Suprapubic skin (tissue), 4 donors: ENCODE results near the gene POU3F3. TPM values are rescaled to one million over a fixed set of nuclear protein-coding genes. Genes with fewer than 3 reads are reported as not detected.

Source experiments
- DNase-seq, 2 donors: peaks; one replicate each; pipeline ENCODE4 v3.0.0-alpha.2; 2019; ENCODE audit warnings: low spot score in 2 of 2
- H3K27ac ChIP-seq: fragments of 200-600 bp; sonication (generic); one replicate; pipeline ENCODE4 v1.5.1; 2019
- H3K27me3 ChIP-seq: fragments of 200-600 bp; sonication (generic); one replicate; pipeline ENCODE4 v1.5.1; 2019
- H3K36me3 ChIP-seq: fragments of 200-600 bp; sonication (generic); one replicate; pipeline ENCODE4 v1.5.1; 2019
- H3K4me1 ChIP-seq: fragments of 200-600 bp; sonication (generic); one replicate; pipeline ENCODE4 v1.5.1; 2019
- H3K4me3 ChIP-seq: fragments of 200-600 bp; sonication (generic); one replicate; pipeline ENCODE4 v1.5.1; 2019; ENCODE audit warnings: mild to moderate bottlenecking
- H3K9me3 ChIP-seq: fragments of 200-600 bp; sonication (generic); one replicate; pipeline ENCODE4 v1.5.1; 2019
- EP300 ChIP-seq: sonication (generic); formaldehyde crosslinking; IDR thresholded peaks from one replicate; pipeline ENCODE4 v1.6.1; 2017; ENCODE audit warnings: antibody characterized with exemption
- POLR2A ChIP-seq, 2 donors: fragments of 450-650 bp; IDR thresholded peaks; one replicate each; pipeline ENCODE4 v1.6.1; 2017; ENCODE audit warnings: antibody characterized with exemption in 2 of 2, mild to moderate bottlenecking in 2 of 2, moderate library complexity in 2 of 2
- POLR2AphosphoS5 ChIP-seq, 3 donors: sonication (generic); formaldehyde crosslinking; IDR thresholded peaks; one replicate each; pipeline ENCODE4 v1.6.1; 2017; ENCODE audit warnings: antibody characterized with exemption in 3 of 3
- WGBS: methylation state at CpG from one replicate; pipeline ENCODE4 v1.1.5; 2018; 5-methylcytosine and 5-hydroxymethylcytosine counted together
- total RNA-seq, 4 donors: library from RNA; depleted of rRNA; stranded (reverse); fragments of >200 nt; gene quantifications; one replicate each; pipeline ENCODE4 v1.1.0, GENCODE V29; 2016
- TF ChIP-seq, protein P1 (sequence below), 2 donors: fragments of 200-600 bp in 1 of 2; fragments of 450-650 bp in 1 of 2; sonication (generic) in 1 of 2; IDR thresholded peaks; one replicate each; pipeline ENCODE4 v1.5.1; 2016 to 2019; ENCODE audit warnings: antibody characterized with exemption in 2 of 2, mild to moderate bottlenecking in 1 of 2, moderate library complexity in 1 of 2

Gene POU3F3
- total RNA-seq, 4 donors from 2014 or later = 0.30 to 1.5 (median 0.84) TPM

DNA sequence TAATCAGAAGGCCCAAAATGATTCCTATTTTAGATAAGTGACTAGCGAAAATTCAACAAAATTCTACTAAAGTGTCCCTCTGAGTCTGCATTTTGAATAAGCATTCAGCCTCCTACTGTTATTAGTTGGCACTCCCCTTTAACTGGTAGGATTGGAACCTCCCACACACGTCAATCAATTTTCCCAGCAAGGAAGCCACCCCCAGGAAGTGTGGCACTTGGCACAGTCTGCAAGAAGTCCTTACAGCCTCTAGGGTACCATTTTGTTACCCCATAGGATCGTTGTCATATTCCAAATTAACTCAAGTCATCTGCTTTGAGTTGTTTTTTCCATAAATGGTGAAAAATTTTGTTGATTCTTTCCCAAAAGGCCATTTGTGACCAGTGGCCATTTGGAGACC lies 33.8 kb upstream of the POU3F3 start:
- 77% methylated on average over 3 of the region's 3 CpGs for WGBS
- H3K36me3 ChIP-seq = no peaks in the 10 kb centered on the region
- H3K4me3 ChIP-seq = no peak overlapping the region
- H3K4me1 ChIP-seq = no peaks in the 10 kb centered on the region
- TF ChIP-seq, protein P1, sequence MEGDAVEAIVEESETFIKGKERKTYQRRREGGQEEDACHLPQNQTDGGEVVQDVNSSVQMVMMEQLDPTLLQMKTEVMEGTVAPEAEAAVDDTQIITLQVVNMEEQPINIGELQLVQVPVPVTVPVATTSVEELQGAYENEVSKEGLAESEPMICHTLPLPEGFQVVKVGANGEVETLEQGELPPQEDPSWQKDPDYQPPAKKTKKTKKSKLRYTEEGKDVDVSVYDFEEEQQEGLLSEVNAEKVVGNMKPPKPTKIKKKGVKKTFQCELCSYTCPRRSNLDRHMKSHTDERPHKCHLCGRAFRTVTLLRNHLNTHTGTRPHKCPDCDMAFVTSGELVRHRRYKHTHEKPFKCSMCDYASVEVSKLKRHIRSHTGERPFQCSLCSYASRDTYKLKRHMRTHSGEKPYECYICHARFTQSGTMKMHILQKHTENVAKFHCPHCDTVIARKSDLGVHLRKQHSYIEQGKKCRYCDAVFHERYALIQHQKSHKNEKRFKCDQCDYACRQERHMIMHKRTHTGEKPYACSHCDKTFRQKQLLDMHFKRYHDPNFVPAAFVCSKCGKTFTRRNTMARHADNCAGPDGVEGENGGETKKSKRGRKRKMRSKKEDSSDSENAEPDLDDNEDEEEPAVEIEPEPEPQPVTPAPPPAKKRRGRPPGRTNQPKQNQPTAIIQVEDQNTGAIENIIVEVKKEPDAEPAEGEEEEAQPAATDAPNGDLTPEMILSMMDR (IDR thresholded peaks at IDR 0.05) = no peak
- no peak for TF ChIP-seq POLR2A (IDR thresholded peaks at IDR 0.05)
- no peak for TF ChIP-seq POLR2AphosphoS5 (IDR thresholded peaks at IDR 0.05)
- TF ChIP-seq EP300 = no peak
- H3K27ac ChIP-seq = no peak overlapping the region
- no peak for DNase-seq
- peaks cover 3% of the 10 kb centered on the region for H3K27me3 ChIP-seq
- no peaks in the 10 kb centered on the region for H3K9me3 ChIP-seq

DNA sequence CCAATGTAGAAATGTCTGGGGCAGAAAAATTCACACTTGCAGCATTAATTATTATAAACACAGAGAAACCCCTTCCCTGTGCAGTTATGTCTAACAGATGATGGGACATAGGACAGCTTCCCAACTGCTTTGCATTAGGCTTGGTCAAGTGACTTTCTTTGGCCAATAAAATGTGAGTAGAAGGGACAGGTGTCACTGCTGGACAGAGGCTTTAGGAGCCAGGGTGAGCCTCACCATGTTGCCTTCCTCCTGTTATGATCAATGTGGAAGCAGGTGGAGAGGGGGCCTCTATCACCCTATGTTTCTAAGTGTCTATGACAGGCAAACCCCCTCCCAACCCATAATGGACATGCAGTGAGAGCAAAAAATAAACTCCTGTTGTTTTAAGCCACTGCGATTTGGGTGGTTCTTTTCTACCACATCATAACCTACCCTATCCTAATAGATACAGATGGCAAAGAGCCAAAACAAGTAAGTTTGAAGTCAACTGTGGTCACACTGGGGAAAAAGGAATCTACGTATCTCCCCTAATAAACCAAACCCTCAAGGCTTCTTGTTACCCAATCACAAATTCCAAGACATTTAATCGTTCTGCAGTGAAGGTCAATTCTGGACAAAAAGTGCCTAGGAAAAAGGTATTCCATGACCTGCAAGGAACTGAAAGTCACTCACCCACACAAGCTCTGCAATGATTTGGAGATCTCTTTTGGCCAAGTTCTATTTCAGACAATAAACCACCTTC lies 28.6 kb upstream of the POU3F3 start:
- H3K27me3 ChIP-seq = peaks cover 2% of the 10 kb centered on the region
- H3K27ac ChIP-seq = no peak overlapping the region
- no peaks in the 10 kb centered on the region for H3K36me3 ChIP-seq
- H3K4me1 ChIP-seq = no peaks in the 10 kb centered on the region
- WGBS = 41% methylated on average over 3 of the region's 3 CpGs
- H3K9me3 ChIP-seq = no peaks in the 10 kb centered on the region
- no peak for TF ChIP-seq POLR2AphosphoS5 (IDR thresholded peaks at IDR 0.05)
- no peak for TF ChIP-seq EP300
- TF ChIP-seq, protein P1 (IDR thresholded peaks at IDR 0.05) = no peak
- no peak for TF ChIP-seq POLR2A (IDR thresholded peaks at IDR 0.05)
- no peak overlapping the region for H3K4me3 ChIP-seq
- DNase-seq = no peak

DNA sequence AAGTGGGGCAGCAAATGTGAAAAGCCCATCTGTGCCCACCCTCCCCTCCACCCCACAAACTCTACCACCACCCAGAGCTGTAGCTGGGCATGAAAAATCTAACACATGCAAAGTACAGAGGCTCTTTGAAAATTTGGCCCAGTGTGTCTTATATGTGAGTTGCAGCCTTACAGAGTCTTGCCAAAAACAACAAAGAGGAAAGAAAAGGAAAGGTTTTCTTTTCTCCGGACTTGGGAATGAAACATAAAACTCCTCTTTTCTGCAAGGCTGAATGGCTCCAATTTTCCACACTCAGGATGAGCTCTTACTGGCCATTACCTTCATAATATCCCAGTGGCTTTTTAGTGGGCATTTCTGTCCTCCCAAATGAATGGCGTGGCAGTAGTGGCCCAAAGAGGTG lies 27.9 kb upstream of the POU3F3 start:
- H3K4me3 ChIP-seq = no peak overlapping the region
- no peaks in the 10 kb centered on the region for H3K36me3 ChIP-seq
- no peak for DNase-seq
- H3K9me3 ChIP-seq = no peaks in the 10 kb centered on the region
- WGBS = 65% methylated on average over 2 of the region's 2 CpGs
- H3K27me3 ChIP-seq = peaks cover 2% of the 10 kb centered on the region
- H3K27ac ChIP-seq = no peak overlapping the region
- no peaks in the 10 kb centered on the region for H3K4me1 ChIP-seq
- TF ChIP-seq POLR2A (IDR thresholded peaks at IDR 0.05) (no peak), EP300 (no peak), POLR2AphosphoS5 (IDR thresholded peaks at IDR 0.05) (no peak)
- TF ChIP-seq, protein P1 (IDR thresholded peaks at IDR 0.05) = no peak

DNA sequence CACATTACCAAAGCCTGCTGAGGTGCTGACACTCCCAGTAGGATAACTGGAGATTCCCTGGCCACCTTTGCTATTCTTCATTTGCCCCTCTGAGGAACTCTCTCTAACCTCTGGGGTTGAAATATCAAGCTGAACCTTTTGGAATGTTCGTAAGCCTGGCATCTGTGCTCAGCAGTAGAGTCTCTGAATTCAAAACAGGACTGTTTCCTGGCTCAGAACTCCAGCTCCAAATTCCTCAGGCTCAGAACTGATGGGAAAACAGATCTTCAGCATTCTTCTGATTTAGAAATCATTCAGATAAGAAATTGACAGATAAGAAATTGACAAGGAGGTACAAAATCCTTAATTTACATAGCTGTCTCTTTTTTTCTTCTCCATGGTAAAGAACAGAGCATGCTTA lies 22.2 kb upstream of the POU3F3 start:
- Histone ChIP-seq H3K4me3 (no peak overlapping the region), H3K4me1 (no peaks in the 10 kb centered on the region), H3K27me3 (no peaks in the 10 kb centered on the region), H3K27ac (no peak overlapping the region), H3K9me3 (no peaks in the 10 kb centered on the region), H3K36me3 (no peaks in the 10 kb centered on the region)
- no peak for DNase-seq
- TF ChIP-seq POLR2AphosphoS5 (IDR thresholded peaks at IDR 0.05) (no peak), EP300 (no peak), POLR2A (IDR thresholded peaks at IDR 0.05) (no peak)
- TF ChIP-seq, protein P1 (IDR thresholded peaks at IDR 0.05) = no peak
- WGBS = 43% methylated on average over 1 of the region's 1 CpG

DNA sequence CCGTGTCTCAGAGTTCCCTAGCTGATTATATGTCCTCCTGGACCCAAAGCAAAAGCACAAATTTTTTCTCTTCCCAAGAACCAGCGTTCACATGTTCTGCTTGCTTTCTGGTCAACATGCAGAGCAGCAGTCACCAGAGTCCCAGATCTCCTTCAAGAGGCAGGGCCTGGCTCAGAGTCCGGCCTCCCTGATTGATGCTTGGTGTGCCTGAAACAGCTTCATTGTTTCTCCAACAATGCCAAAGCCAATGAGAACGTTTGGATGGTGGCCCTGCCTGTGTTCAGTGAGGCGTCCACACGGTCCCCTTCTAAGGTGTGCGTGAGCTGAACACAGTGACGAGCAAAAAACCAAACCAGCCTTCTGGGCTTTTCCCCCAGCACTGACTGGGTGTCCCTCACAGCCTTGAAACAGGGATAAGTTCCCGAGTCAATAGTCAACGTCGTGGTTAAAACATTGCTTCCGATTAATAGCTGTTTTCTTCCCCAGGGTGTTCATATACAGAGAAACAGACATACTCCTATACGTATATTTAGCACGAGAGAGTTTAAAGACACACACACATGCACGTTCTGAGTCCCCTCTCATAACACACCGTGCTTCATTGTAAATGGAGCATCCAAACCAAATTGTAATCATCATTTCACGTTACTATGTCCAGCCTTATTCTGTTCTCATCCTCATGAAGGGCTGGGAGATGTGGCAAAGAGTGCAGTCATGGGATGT lies 19.3 kb upstream of the POU3F3 start:
- Histone ChIP-seq H3K4me3 (no peak overlapping the region), H3K9me3 (no peaks in the 10 kb centered on the region), H3K4me1 (no peaks in the 10 kb centered on the region), H3K27me3 (peaks cover 4% of the 10 kb centered on the region), H3K27ac (no peak overlapping the region), H3K36me3 (no peaks in the 10 kb centered on the region)
- DNase-seq = no peak
- WGBS = 87% methylated on average over 17 of the region's 17 CpGs
- TF ChIP-seq EP300 (no peak), POLR2AphosphoS5 (IDR thresholded peaks at IDR 0.05) (no peak), POLR2A (IDR thresholded peaks at IDR 0.05) (no peak)
- TF ChIP-seq, protein P1 (IDR thresholded peaks at IDR 0.05) = no peak
